Measurements from ENCODE around the gene ZNF865.

GRCh38 chr19:55641426-55642152 lies 36.1 kb downstream of the ZNF865 start:
- TF ChIP-seq EZH2 (IDR thresholded peaks at IDR 0.05; ENCODE audit: borderline replicate concordance, insufficient read depth, low read depth, low read length, poor library complexity, severe bottlenecking) (no peak), CTCF (IDR thresholded peaks at IDR 0.05) (no peak)
